HFF-Myc (cell line): Measurements from ENCODE around the gene FARP1.
A peak's percentile ranks its signal among the peaks of the same experiment; 100 is the strongest.

Source experiments
- DNase-seq: peaks from one replicate; pipeline ENCODE4 v3.0.0-alpha.2; 2011; ENCODE audit warnings: low read depth; ENCODE audit errors: extremely low read depth
- H3K4me3 ChIP-seq: replicated peaks from 2 replicates; pipeline ENCODE4 v1.5.1; 2011; ENCODE audit warnings: low read depth, mild to moderate bottlenecking, control low read depth, low read length
- TF ChIP-seq, protein P1 (sequence below): IDR thresholded peaks from 2 replicates; pipeline ENCODE4 v1.5.1; 2012; ENCODE audit warnings: mild to moderate bottlenecking, low read depth, low read length, control low read depth; ENCODE audit errors: missing control alignments

Gene FARP1

DNA sequence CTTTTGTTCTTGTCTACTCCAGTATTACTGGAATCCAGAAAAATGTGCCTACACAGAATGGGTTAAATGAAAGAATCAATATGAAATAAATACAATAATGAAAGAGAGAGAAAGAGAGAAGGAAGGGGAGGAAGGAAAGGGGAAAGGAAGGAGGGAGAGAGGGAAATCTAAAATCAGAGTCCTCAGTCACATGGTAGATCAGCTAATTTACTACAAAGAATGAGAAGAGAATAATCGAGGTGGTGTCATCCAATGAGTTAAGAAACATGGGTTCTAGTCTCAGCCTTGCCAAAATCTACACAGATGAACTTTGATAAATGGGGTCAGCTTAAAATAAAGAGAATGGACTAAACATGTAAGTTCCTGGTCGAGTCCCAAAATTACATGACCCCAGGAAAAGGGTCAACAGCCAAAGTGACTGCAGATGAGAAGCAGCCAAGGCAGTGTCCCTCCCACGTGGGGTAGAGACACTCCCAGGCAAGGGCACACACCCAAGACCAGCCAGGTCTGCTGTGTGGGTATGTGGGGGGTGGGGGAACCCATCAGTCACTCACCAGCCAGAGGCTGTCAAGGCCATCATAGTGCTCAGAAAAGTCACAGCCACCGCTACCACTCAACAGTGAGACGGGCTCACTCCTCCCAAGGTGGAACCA is 330.4 kb downstream of the FARP1 start:
- no peak overlapping the region for H3K4me3 ChIP-seq
- TF ChIP-seq, protein P1, sequence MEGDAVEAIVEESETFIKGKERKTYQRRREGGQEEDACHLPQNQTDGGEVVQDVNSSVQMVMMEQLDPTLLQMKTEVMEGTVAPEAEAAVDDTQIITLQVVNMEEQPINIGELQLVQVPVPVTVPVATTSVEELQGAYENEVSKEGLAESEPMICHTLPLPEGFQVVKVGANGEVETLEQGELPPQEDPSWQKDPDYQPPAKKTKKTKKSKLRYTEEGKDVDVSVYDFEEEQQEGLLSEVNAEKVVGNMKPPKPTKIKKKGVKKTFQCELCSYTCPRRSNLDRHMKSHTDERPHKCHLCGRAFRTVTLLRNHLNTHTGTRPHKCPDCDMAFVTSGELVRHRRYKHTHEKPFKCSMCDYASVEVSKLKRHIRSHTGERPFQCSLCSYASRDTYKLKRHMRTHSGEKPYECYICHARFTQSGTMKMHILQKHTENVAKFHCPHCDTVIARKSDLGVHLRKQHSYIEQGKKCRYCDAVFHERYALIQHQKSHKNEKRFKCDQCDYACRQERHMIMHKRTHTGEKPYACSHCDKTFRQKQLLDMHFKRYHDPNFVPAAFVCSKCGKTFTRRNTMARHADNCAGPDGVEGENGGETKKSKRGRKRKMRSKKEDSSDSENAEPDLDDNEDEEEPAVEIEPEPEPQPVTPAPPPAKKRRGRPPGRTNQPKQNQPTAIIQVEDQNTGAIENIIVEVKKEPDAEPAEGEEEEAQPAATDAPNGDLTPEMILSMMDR, result no peak
- no peak for DNase-seq

DNA sequence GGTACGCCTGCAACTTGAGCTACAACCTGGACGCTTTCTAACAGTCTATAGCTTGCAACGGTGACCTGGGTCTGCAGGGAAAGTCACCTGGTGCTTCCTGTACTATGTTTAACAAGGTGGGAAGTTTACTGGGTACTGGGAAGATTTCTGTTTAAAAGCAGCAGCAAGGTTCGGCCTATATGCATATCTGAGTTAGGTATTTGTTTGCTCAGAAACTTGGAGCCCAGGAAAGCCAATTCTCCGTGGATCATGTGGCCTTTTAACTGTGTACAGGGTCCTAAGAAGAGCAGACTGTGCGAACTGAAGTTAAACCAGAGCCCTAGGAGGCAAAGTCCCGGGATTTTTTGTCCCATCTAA is 330.9 kb downstream of the FARP1 start:
- no peak for DNase-seq
- TF ChIP-seq, protein P1, result no peak
- H3K4me3 ChIP-seq, result no peak overlapping the region

DNA sequence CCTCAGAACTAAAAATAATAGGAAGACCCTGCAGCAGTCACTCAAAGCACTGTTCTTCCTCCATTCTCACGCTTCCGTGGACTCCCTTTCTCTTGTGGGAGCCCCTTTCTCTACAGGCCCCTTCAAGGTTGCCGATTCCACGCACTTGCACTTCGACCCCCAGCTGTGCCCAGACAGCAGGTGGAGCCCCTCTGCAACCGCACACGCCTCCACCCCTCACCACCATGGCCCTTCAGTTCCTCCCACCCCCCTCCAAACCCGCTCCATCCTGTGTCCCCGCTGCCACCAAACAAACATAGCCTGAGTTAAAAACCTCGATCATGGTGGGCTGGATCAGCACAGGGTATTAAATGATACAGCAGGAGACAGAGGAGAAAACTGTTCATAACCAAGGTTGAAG is 331.4 kb downstream of the FARP1 start:
- DNase-seq, result no peak
- no peak overlapping the region for H3K4me3 ChIP-seq
- TF ChIP-seq, protein P1, result no peak

DNA sequence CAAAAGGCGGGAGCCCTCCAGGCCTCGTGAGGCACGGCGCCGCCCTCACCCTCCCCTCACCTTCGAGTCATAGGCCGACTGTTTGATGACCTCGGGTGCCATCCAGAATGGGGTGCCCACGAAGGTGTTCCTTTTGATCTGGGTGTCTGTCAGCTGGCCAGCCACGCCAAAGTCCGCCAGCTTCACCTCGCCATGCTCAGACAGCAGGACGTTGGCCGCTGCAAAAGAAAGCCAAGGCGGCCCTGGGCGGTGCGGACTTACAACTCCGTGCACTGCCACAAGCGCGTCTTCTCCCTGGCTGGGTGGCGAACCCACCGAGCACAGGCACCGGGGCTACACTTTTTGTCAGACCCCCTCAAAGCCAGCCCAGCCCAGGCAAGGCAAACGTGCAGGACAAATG is 331.9 kb downstream of the FARP1 start:
- TF ChIP-seq, protein P1, result no peak

DNA sequence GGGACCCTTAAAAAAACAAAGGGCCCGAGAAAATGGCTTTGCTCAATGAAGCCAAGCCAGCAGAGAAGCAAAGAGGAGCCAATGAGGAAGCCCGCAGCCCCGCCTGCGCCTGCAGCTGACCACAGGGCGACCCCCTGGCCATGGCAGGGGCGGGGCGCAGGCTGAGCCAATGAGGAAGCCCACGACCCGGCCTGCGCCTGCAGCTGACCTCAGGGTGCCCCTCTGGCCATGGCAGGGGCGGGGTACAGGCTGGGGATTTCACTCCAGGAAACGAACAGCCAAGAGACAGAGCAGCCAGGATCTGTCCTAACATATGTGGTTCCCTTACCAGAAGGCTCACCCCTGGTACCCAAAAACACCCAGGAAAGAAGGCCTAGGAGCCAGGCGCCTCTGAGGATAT is 332.6 kb downstream of the FARP1 start:
- H3K4me3 ChIP-seq, result no peak overlapping the region
- TF ChIP-seq, protein P1, result no peak
- no peak for DNase-seq

More for the DNA sequence above, 331.9 kb downstream of the FARP1 start:
- no peak for DNase-seq
- H3K4me3 ChIP-seq, result no peak overlapping the region

DNA sequence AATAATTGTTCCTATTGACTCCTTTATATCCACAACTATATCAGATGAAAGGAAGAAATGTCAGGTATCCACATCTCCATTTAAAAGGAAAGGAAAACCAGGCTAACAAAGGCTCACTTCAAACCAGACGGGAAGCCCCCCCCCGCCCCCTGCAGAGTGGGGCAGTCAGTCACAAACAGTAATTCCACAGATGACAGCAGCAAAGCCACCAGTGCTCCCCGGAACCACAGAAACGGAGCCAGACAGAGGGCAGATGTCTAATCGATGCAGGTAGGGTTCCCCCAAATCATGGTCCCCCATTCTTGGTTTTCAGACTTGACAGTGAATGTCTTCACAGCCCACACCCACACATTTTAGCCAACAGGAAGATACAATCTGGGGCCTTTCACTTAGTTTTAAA is 333.2 kb downstream of the FARP1 start:
- DNase-seq, result no peak
- TF ChIP-seq, protein P1, result no peak
- no peak overlapping the region for H3K4me3 ChIP-seq

DNA sequence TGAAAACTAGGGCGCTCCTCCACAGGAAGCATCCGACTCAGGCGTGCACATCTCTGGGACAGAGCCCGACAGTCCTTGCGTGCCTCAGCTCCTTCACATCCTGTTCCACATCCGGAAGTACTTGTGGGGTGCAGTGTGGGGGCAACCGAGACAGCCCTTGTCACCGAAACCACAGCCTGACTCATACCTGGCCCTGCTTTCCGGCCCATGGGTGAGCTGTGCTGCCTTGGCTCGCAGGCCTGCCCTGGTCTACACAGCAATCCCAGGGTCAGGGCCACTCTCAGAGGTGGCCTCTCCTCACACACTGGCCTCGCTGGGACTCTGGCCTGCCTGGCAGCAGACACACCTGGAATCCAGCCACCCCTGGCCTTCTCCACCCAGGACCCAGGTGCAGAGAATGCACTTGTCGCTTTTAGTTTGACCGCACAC is 333.7 kb downstream of the FARP1 start:
- TF ChIP-seq, protein P1, result no peak
- DNase-seq, result peak; percentile 84
- H3K4me3 ChIP-seq, result 0 out of 2 replicates have a peak overlapping the region, but pooled peaks have one; percentile 15
